Adrenal gland (tissue), 12 donors: Measurements from ENCODE around the gene PCDH17. TPM values are rescaled to one million over a fixed set of nuclear protein-coding genes. Genes with fewer than 3 reads are reported as not detected.
A peak's percentile ranks its signal among the peaks of the same experiment; 100 is the strongest.

Experiments used
- DNase-seq, 7 donors: peaks; one replicate each; pipeline ENCODE4 v3.0.0-alpha.2; 2019 to 2020
- H3K27ac ChIP-seq, 5 donors: fragments of 200-600 bp; sonication (generic) in 4 of 5; 1 replicate in 3 of 5; 2 replicates in 2 of 5; pipeline versions ENCODE4 v1.5.1 to v1.8.0; 2016 to 2020; ENCODE audit warnings: mild to moderate bottlenecking in 1 of 5
- H3K27me3 ChIP-seq: fragments of 200-600 bp; 2 replicates; pipeline ENCODE4 v1.8.0; 2021
- H3K36me3 ChIP-seq, 2 donors: fragments of 200-600 bp; replicated peaks in 1 of 2; 1 replicate in 1 of 2; 2 replicates in 1 of 2; pipeline versions ENCODE4 v1.5.1 to v1.8.0; 2018 to 2022
- H3K4me1 ChIP-seq, 2 donors: fragments of 200-600 bp; replicated peaks in 1 of 2; 1 replicate in 1 of 2; 2 replicates in 1 of 2; pipeline versions ENCODE4 v1.5.1 to v1.8.0; 2018 to 2021
- H3K4me3 ChIP-seq, 4 donors: fragments of 200-600 bp; sonication (generic) in 3 of 4; one replicate each; pipeline ENCODE4 v1.5.1; 2016 to 2018
- H3K9me3 ChIP-seq, 3 donors: fragments of 200-600 bp; sonication (generic) in 1 of 3; replicated peaks in 1 of 3; 1 replicate in 2 of 3; 2 replicates in 1 of 3; pipeline versions ENCODE4 v1.5.1 to v1.8.0; 2016 to 2021
- POLR2A ChIP-seq, 2 donors: fragments of 450-650 bp; IDR thresholded peaks; one replicate each; pipeline ENCODE4 v1.6.1; 2017; ENCODE audit warnings: antibody characterized with exemption in 2 of 2, mild to moderate bottlenecking in 2 of 2, moderate library complexity in 1 of 2
- WGBS, 4 donors: extraction: QIAGEN DNeasy Blood & Tissue Kit in 2 of 4; methylation state at CpG; one replicate each; pipeline versions ENCODE4 v1.1.5 to v1.1.7; 2013 to 2017; 5-methylcytosine and 5-hydroxymethylcytosine counted together
- intact Hi-C, 2 donors: fragments of 100-400 bp; cut with DNase I; formaldehyde crosslinking; loops; one replicate each; pipeline versions ENCODE4 v1.14.1 to v1.15.0; 2022 to 2023
- polyA plus RNA-seq, 3 donors: library from polyadenylated mRNA; stranded (reverse); fragments of 200-250 nt in 2 of 3; fragments of 350-450 nt in 1 of 3; fragmentation: Illumina TruSeq in 1 of 3; extraction: RNeasy Lipid Tissue Mini Kit (QIAGEN cat#74804) in 1 of 3; gene quantifications; one replicate each; pipeline ENCODE4 v1.2.3, GENCODE V29; 2013 to 2014
- total RNA-seq, 9 donors: library from RNA; depleted of rRNA in 4 of 9; stranded (reverse); fragments of >200 nt in 4 of 9; fragments of 120-200 nt in 1 of 9; fragmentation: NEBNext Ultra II Directional in 1 of 9; extraction: Animal tissue kit (Norgen Biotek cat#: 25700) in 1 of 9; gene quantifications; one replicate each; pipeline versions ENCODE4 v1.1.0 to v1.2.4, GENCODE V29; 2013 to 2023
- TF ChIP-seq, protein P1 (sequence below), 6 experiments: fragments of 450-650 bp in 4 of 6; fragments of 200-600 bp in 2 of 6; sonication (generic) in 1 of 6; IDR thresholded peaks; 1 replicate in 5 of 6; 2 replicates in 1 of 6; pipeline versions ENCODE4 v1.5.1 to v1.8.0; 2016 to 2021; ENCODE audit warnings: antibody characterized with exemption in 6 of 6, mild to moderate bottlenecking in 2 of 6, moderate library complexity in 1 of 6
- donor health status: healthy with polysubstance abuse.
- donor health status: Bipolar disorder and iron deficiency.
- donor health status: DM: yes; HTN: yes; CAD: no.
- donor health status: DM: no; HTN: no; CAD: no.
- donor health status: DM: no; HTN: no; CAD: no.
- donor health status: DM: yes; HTN: yes; CAD: no.

The PCDH17 gene
- total and polyA plus RNA-seq, 12 donors, result 0.47 to 12.3 (median 5.3) TPM

DNA sequence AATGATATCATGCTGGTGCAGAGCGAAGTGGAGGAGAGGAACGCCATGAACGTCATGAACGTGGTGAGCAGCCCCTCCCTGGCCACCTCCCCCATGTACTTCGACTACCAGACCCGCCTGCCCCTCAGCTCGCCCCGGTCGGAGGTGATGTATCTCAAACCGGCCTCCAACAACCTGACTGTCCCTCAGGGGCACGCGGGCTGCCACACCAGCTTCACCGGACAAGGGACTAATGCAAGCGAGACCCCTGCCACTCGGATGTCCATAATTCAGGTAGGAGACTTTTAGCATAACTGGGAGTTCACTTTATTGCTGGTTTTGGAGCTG lies 3.3 kb downstream of the PCDH17 start:
- peak in 2 of 7 donors; percentile 15 to 20 for DNase-seq
- Histone ChIP-seq H3K4me1 (peaks cover 14 to 16% of the 10 kb centered on the region in 2 donors), H3K27me3 (peaks cover 29% of the 10 kb centered on the region), H3K27ac (peak overlapping the region in 1 of 5 donors; percentile 52), H3K4me3 (peak overlapping the region in 1 of 4 donors; percentile 64), H3K36me3 (no peaks in the 10 kb centered on the region), H3K9me3 (no peaks in the 10 kb centered on the region)
- TF ChIP-seq POLR2A (IDR thresholded peaks at IDR 0.05), result no peak
- TF ChIP-seq, protein P1, sequence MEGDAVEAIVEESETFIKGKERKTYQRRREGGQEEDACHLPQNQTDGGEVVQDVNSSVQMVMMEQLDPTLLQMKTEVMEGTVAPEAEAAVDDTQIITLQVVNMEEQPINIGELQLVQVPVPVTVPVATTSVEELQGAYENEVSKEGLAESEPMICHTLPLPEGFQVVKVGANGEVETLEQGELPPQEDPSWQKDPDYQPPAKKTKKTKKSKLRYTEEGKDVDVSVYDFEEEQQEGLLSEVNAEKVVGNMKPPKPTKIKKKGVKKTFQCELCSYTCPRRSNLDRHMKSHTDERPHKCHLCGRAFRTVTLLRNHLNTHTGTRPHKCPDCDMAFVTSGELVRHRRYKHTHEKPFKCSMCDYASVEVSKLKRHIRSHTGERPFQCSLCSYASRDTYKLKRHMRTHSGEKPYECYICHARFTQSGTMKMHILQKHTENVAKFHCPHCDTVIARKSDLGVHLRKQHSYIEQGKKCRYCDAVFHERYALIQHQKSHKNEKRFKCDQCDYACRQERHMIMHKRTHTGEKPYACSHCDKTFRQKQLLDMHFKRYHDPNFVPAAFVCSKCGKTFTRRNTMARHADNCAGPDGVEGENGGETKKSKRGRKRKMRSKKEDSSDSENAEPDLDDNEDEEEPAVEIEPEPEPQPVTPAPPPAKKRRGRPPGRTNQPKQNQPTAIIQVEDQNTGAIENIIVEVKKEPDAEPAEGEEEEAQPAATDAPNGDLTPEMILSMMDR (IDR thresholded peaks at IDR 0.05), result no peak
- 8 to 23% (median 15%) methylated on average over 8 to 15 of the region's 15 CpGs for WGBS, 4 donors
- intact Hi-C loops, result loop anchor here in 1 of 2 donors (10.0 kb wide), 1 partner anchor 220 kb away; no protein-coding TSS in a partner anchor

DNA sequence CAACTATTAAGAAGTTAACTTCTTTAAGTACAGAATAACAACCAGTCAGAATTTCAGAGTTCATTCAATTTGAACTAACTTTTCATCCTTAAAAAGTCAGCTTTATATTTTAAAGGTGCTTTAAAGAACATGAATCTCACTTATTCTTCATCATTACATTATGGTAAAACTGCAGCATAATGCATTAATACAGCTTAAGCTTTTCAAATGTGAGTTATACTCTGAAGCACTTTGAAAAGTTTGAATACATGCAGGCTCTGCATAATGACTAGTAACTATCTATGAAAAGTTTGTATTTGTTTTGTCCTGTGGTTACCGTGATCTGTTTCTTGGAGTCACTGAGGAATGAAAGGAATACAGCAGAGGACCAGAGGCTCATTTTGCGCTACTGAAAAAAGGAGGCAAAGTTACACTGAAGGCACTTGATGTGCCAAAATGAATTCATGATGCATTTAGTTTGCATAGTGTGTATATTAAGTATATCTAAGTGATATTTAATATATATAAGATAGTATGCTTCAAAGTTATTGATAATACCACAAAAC lies 4.1 kb downstream of the PCDH17 start:
- Histone ChIP-seq H3K4me1 (peaks cover 8 to 11% of the 10 kb centered on the region in 2 donors), H3K4me3 (no peak overlapping the region), H3K27ac (no peak overlapping the region), H3K36me3 (no peaks in the 10 kb centered on the region), H3K9me3 (no peaks in the 10 kb centered on the region), H3K27me3 (peaks cover 25% of the 10 kb centered on the region)
- intact Hi-C loops, result loop anchor here in 1 of 2 donors (10.0 kb wide), 1 partner anchor 219 kb away; no protein-coding TSS in a partner anchor
- no peak for TF ChIP-seq POLR2A (IDR thresholded peaks at IDR 0.05)
- TF ChIP-seq, protein P1 (IDR thresholded peaks at IDR 0.05), result no peak
- no peak for DNase-seq
- WGBS, 4 donors, result 52 to 71% (median 60%) methylated on average over 2 of the region's 2 CpGs

DNA sequence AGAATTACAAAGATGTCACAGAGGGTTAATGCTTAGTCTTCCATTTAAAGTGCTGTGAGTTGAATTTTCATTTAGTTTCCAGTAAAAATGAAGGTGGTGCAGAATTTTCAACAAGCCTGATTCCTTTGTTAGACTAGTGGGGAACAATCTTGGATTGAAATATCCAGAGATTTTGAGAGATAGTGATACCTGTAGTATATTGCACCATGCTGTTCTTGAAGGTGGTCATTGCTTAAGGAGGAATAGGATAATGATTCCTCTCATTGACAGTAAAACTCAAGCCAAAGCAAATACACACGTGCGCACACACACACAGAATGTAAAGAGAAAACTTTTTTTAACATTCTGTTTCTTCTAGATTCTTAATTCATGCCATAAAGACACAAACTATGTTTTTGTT lies 5.3 kb downstream of the PCDH17 start:
- WGBS, 4 donors, result 71 to 74% (median 72%) methylated on average over 2 of the region's 2 CpGs

DNA sequence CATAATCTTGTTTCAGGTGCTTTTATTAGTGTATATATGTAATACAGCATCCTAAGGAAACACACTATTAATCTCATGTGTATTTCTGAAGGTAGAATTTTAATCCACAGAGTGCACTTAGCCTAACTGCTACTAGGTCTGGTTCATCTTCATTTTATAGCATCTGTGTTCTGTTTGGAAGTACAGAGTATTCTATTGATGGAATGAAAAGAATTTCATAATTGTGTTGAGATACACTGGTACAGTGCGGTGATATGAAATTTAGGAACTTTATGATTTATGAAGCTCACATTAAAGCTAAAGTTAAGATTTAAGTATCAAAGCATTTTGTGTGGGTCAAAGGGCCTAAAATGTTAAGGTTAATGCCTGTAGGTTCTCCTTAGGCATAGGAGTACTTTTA lies 6.0 kb downstream of the PCDH17 start:
- DNase-seq, result no peak
- 71 to 96% (median 86%) methylated on average over 1 of the region's 1 CpG for WGBS, 4 donors
- H3K27ac ChIP-seq, result no peak overlapping the region
- TF ChIP-seq, protein P1 (IDR thresholded peaks at IDR 0.05), result no peak
- TF ChIP-seq POLR2A (IDR thresholded peaks at IDR 0.05), result no peak
- H3K36me3 ChIP-seq, result no peaks in the 10 kb centered on the region
- H3K4me1 ChIP-seq, result no peaks in the 10 kb centered on the region
- H3K4me3 ChIP-seq, result no peak overlapping the region
- intact Hi-C loops, result loop anchor here in 1 of 2 donors (10.0 kb wide), 1 partner anchor 217 kb away; no protein-coding TSS in a partner anchor
- H3K9me3 ChIP-seq, result peaks cover 0 to 5% (median 0%) of the 10 kb centered on the region in 3 donors
- peaks cover 20% of the 10 kb centered on the region for H3K27me3 ChIP-seq

More for the DNA sequence above, 5.3 kb downstream of the PCDH17 start:
- no peak for TF ChIP-seq POLR2A (IDR thresholded peaks at IDR 0.05)
- TF ChIP-seq, protein P1 (IDR thresholded peaks at IDR 0.05), result no peak
- no peak overlapping the region for H3K27ac ChIP-seq
- H3K9me3 ChIP-seq, result no peaks in the 10 kb centered on the region
- DNase-seq, result no peak
- H3K4me3 ChIP-seq, result no peak overlapping the region
- intact Hi-C loops, result loop anchor here in 1 of 2 donors (10.0 kb wide), 1 partner anchor 218 kb away; no protein-coding TSS in a partner anchor
- H3K36me3 ChIP-seq, result no peaks in the 10 kb centered on the region
- H3K4me1 ChIP-seq, result peaks cover 0 to 4% of the 10 kb centered on the region in 2 donors
- peaks cover 25% of the 10 kb centered on the region for H3K27me3 ChIP-seq
